PC-9 (cell line): Measurements from ENCODE around the gene KCTD14. TPM values are rescaled to one million over a fixed set of nuclear protein-coding genes. Genes with fewer than 3 reads are reported as not detected.
"Not testable (repeated sequence)": the region's sequence is repeated elsewhere in the genome, so short reads cannot be mapped to it uniquely, and the experiment has no call there.

Experiments used
- BruUV-seq: library from RNA; stranded (reverse); fragments of 400-500 nt; replicated peaks from 2 replicates; lab custom pipeline; 2021; lab: Mats Ljungman, UMichigan
- CTCF ChIA-PET: fragments of 300-600 bp; sonication (Branson Sonifier 250); formaldehyde crosslinking; loops from one replicate; lab custom pipeline; 2022; ENCODE audit warnings: antibody characterized with exemption; lab: Charles Lee
- POLR2A ChIA-PET: fragments of 300-600 bp; sonication (Branson Sonifier 250); formaldehyde crosslinking; loops from one replicate; lab custom pipeline; 2022; ENCODE audit warnings: antibody characterized with exemption; ENCODE audit not compliant: unreplicated experiment; lab: Charles Lee
- DNase-seq, 2 experiments: peaks; one replicate each; pipeline versions ENCODE4 v3.0.0 to v3.0.0-alpha.2; 2015 to 2022; ENCODE audit warnings: mixed read lengths in 1 of 2
- H2AFZ ChIP-seq: fragments of 200-600 bp; sonication (generic); 2 replicates; pipeline ENCODE4 v1.8.1; 2017; ENCODE audit warnings: antibody characterized with exemption
- H3F3A ChIP-seq: fragments of 200-600 bp; sonication (generic); 2 replicates; pipeline ENCODE4 v1.8.1; 2017; ENCODE audit warnings: antibody characterized with exemption, mild to moderate bottlenecking, low read depth; ENCODE audit not compliant: insufficient read depth
- H3K27ac ChIP-seq: fragments of 200-600 bp; sonication (generic); 2 replicates; pipeline ENCODE4 v1.6.1; 2016; ENCODE audit warnings: mixed run types
- H3K27me3 ChIP-seq: fragments of 200-600 bp; sonication (generic); 2 replicates; pipeline ENCODE4 v1.6.1; 2016; ENCODE audit warnings: low read depth, mixed run types; ENCODE audit not compliant: insufficient read depth
- H3K36me3 ChIP-seq: fragments of 200-600 bp; sonication (generic); 2 replicates; pipeline ENCODE4 v1.6.1; 2016; ENCODE audit warnings: low read depth, mixed run types
- H3K4me1 ChIP-seq: fragments of 200-600 bp; sonication (generic); replicated peaks from 2 replicates; pipeline ENCODE4 v1.6.1; 2016; ENCODE audit warnings: mixed run types; ENCODE audit not compliant: insufficient read depth
- H3K4me2 ChIP-seq: fragments of 200-600 bp; sonication (generic); 2 replicates; pipeline ENCODE4 v1.6.1; 2017; ENCODE audit warnings: mixed run types
- H3K4me3 ChIP-seq: fragments of 200-600 bp; sonication (generic); 2 replicates; pipeline ENCODE4 v1.6.1; 2016; ENCODE audit warnings: mixed run types
- H3K79me2 ChIP-seq: fragments of 200-600 bp; sonication (generic); 2 replicates; pipeline ENCODE4 v1.6.1; 2017; ENCODE audit warnings: low read depth, mixed run types
- H3K9me2 ChIP-seq: fragments of 200-600 bp; sonication (generic); 2 replicates; pipeline ENCODE4 v1.8.1; 2017; ENCODE audit warnings: mild to moderate bottlenecking; ENCODE audit not compliant: insufficient read depth
- H3K9me3 ChIP-seq: fragments of 200-600 bp; sonication (generic); 2 replicates; pipeline ENCODE4 v1.8.1; 2016; ENCODE audit warnings: low read depth; ENCODE audit not compliant: insufficient read depth
- H4K20me1 ChIP-seq: fragments of 200-600 bp; sonication (generic); 2 replicates; pipeline ENCODE4 v1.8.1; 2017; ENCODE audit not compliant: insufficient read depth
- EZH2 ChIP-seq: fragments of 200-600 bp; sonication (generic); IDR thresholded peaks from 2 replicates; pipeline ENCODE4 v1.8.0; 2017; ENCODE audit warnings: antibody characterized with exemption, low read depth
- intact Hi-C: fragments of 100-400 bp; cut with micrococcal nuclease; formaldehyde crosslinking; loops from one replicate; pipeline ENCODE4 v1.10.0; 2022; ENCODE audit not compliant: unreplicated experiment
- total RNA-seq: library from RNA; stranded (reverse); gene quantifications from 2 replicates; pipeline ENCODE4 v1.2.3, GENCODE V29; 2021
- TF ChIP-seq, protein P1 (sequence below): fragments of 200-600 bp; sonication (generic); conservative IDR thresholded peaks from 2 replicates; pipeline ENCODE4 v1.6.1; 2017; ENCODE audit warnings: mixed run types, antibody characterized with exemption, mild to moderate bottlenecking, moderate library complexity

The KCTD14 gene
- total RNA-seq, 1 experiment from 2014 or later, result 21.3 TPM

DNA sequence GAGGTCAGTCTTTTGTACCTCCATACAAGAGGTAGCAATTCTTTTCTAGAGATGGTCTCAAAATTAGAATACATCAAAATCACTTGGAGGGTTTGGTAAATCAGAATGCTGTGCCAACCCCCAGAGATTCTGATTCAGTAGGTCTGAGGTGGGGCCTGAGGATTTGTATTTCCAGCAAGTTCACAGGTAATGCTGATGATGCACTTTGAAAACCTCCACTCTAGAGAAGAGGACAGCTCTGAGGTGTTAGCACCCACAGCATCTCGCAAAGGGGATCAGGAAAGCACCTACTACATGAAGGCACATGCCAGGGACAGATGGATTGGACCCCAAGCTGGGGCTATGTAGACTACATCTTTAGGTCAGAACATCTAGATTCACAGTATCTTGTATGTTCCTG, 7.2 kb downstream of the KCTD14 start:
- Histone ChIP-seq H2AFZ (no peak overlapping the region), H3K9me2 (no peaks in the 10 kb centered on the region), H3K4me1 (peaks cover 10% of the 10 kb centered on the region), H3K4me3 (no peak overlapping the region), H3K4me2 (no peak overlapping the region), H3F3A (peaks cover 12% of the 10 kb centered on the region; the same call in 1 of the 2 replicates), H3K9me3 (no peaks in the 10 kb centered on the region), H3K36me3 (no peaks in the 10 kb centered on the region), H3K79me2 (no peaks in the 10 kb centered on the region), H3K27me3 (no peaks in the 10 kb centered on the region), H4K20me1 (no peaks in the 10 kb centered on the region), H3K27ac (no peak overlapping the region)
- intact Hi-C loops, result no loop called here
- TF ChIP-seq, protein P1, sequence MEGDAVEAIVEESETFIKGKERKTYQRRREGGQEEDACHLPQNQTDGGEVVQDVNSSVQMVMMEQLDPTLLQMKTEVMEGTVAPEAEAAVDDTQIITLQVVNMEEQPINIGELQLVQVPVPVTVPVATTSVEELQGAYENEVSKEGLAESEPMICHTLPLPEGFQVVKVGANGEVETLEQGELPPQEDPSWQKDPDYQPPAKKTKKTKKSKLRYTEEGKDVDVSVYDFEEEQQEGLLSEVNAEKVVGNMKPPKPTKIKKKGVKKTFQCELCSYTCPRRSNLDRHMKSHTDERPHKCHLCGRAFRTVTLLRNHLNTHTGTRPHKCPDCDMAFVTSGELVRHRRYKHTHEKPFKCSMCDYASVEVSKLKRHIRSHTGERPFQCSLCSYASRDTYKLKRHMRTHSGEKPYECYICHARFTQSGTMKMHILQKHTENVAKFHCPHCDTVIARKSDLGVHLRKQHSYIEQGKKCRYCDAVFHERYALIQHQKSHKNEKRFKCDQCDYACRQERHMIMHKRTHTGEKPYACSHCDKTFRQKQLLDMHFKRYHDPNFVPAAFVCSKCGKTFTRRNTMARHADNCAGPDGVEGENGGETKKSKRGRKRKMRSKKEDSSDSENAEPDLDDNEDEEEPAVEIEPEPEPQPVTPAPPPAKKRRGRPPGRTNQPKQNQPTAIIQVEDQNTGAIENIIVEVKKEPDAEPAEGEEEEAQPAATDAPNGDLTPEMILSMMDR, result no peak
- no peak for TF ChIP-seq EZH2
- ChIA-PET CTCF (no interaction called here), POLR2A (no interaction called here)
- BruUV-seq, result no TSS peak
- DNase-seq, result no peak

DNA sequence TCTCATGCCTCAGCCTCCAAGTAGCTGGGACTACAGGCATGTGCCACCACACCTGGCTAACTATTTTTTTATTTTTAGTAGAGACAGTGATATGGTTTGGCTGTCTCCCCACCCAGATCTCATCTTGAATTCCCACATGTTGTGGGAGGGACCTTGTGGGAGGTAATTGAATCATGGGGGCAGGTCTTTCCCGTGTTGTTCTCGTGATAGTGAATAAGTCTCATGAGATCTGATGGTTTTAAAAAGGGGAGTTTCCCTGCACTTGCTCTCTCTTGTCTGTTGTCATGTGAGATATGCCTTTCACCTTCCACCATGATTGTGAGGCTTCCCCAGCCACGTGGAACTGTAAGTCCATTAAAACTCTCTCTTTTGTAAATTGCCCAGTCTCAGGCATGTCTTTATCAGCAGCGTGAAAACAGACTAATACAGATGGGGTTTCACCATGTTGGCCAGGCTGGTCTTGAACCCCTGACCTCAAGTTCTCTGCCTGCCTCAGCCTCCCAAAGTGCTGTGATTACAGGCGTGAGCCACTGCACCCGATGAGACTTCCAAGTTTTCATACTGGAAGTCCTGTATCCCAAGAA, 8.0 kb downstream of the KCTD14 start:
- BruUV-seq, result not testable (repeated sequence)

DNA sequence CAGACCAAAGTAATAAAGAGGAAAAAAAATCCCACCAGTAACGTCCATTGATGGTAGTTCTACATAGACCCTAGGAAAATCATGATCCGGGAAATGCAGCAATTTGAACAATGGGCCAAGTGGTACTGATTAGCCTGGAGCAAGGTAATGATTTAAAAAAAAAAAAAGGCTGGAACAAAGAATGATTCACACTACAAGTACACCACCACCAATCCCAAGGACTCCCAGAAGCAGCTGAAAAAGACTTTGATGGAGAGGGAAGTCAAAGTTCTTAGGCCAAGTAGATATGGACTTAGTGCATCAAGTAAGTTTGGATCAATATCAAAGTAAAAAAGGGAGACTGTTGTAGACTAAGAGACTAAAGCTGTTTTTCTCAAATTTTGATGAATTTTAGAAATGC, 11.8 kb downstream of the KCTD14 start:
- no peak for TF ChIP-seq EZH2
- TF ChIP-seq, protein P1, result no peak
- no peaks in the 10 kb centered on the region for H3K4me1 ChIP-seq
- no peaks in the 10 kb centered on the region for H3K27me3 ChIP-seq
- no peaks in the 10 kb centered on the region for H3K9me2 ChIP-seq
- H3K79me2 ChIP-seq, result no peaks in the 10 kb centered on the region
- H2AFZ ChIP-seq, result no peak overlapping the region
- intact Hi-C loops, result no loop called here
- H3K4me2 ChIP-seq, result no peak overlapping the region
- H3K4me3 ChIP-seq, result no peak overlapping the region
- CTCF ChIA-PET, result interaction anchor here (0.6 kb wide), 1 partner anchor 536 kb away, joined by 4 read pairs; no protein-coding TSS in a partner anchor
- H4K20me1 ChIP-seq, result no peaks in the 10 kb centered on the region
- no peaks in the 10 kb centered on the region for H3F3A ChIP-seq
- BruUV-seq, result no TSS peak
- H3K27ac ChIP-seq, result no peak overlapping the region
- POLR2A ChIA-PET, result no interaction called here
- no peaks in the 10 kb centered on the region for H3K36me3 ChIP-seq
- no peak for DNase-seq
- H3K9me3 ChIP-seq, result no peaks in the 10 kb centered on the region

More for the DNA sequence above, 8.0 kb downstream of the KCTD14 start:
- POLR2A ChIA-PET, H4K20me1 ChIP-seq, DNase-seq, CTCF ChIA-PET, H3F3A ChIP-seq, H3K9me3 ChIP-seq, H3K36me3 ChIP-seq, H3K4me1 ChIP-seq, H3K27me3 ChIP-seq, H3K4me3 ChIP-seq, intact Hi-C loops, H3K79me2 ChIP-seq, H2AFZ ChIP-seq, H3K9me2 ChIP-seq, H3K27ac ChIP-seq, H3K4me2 ChIP-seq: not testable (repeated sequence)

DNA sequence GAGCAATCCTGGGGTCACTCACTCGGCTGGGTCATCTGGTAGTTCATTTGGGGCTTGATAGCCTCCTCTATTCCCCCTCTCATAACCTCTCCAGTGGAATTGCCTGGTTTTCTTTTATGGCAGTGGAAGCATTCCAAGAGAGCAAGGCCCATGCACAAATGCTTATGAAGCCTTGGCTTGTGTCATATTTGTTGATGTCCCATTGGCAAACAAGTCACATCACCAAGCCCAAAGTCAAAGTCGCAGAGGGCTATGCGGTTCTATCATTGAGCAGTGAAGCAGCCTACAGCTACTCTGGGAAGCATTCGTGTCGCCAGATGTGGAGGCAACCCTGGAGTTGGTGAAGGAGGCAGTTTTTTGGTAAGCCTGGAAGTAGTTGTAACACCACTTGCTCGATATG, 12.3 kb downstream of the KCTD14 start:
- no peaks in the 10 kb centered on the region for H3K27me3 ChIP-seq
- CTCF ChIA-PET, result interaction anchor here (0.6 to 0.9 kb wide), 2 partner anchors 29 to 537 kb away, joined by 4 to 5 read pairs; no protein-coding TSS in a partner anchor
- no peaks in the 10 kb centered on the region for H3K4me1 ChIP-seq
- no peaks in the 10 kb centered on the region for H3F3A ChIP-seq
- H3K79me2 ChIP-seq, result no peaks in the 10 kb centered on the region
- H2AFZ ChIP-seq, result no peak overlapping the region
- no peak for DNase-seq
- BruUV-seq, result no TSS peak
- H3K9me2 ChIP-seq, result no peaks in the 10 kb centered on the region
- H3K9me3 ChIP-seq, result no peaks in the 10 kb centered on the region
- H3K27ac ChIP-seq, result no peak overlapping the region
- H3K4me3 ChIP-seq, result no peak overlapping the region
- POLR2A ChIA-PET, result interaction anchor here (0.6 kb wide), 1 partner anchor 999 kb away, joined by 6 read pairs; no protein-coding TSS in a partner anchor
- intact Hi-C loops, result no loop called here
- H4K20me1 ChIP-seq, result no peaks in the 10 kb centered on the region
- H3K36me3 ChIP-seq, result no peaks in the 10 kb centered on the region
- H3K4me2 ChIP-seq, result no peak overlapping the region
- TF ChIP-seq, protein P1, result no peak
- no peak for TF ChIP-seq EZH2
